GM21526 (cell line): ENCODE data around the gene GRIN2A.

Experiments
- ATAC-seq: cut with Tn5 transposase; IDR thresholded peaks from one replicate; pipeline ENCODE4 v1.9.1; 2021; ENCODE audit warnings: moderate library complexity; ENCODE audit not compliant: unreplicated experiment, low FRiP score

The GRIN2A gene

DNA sequence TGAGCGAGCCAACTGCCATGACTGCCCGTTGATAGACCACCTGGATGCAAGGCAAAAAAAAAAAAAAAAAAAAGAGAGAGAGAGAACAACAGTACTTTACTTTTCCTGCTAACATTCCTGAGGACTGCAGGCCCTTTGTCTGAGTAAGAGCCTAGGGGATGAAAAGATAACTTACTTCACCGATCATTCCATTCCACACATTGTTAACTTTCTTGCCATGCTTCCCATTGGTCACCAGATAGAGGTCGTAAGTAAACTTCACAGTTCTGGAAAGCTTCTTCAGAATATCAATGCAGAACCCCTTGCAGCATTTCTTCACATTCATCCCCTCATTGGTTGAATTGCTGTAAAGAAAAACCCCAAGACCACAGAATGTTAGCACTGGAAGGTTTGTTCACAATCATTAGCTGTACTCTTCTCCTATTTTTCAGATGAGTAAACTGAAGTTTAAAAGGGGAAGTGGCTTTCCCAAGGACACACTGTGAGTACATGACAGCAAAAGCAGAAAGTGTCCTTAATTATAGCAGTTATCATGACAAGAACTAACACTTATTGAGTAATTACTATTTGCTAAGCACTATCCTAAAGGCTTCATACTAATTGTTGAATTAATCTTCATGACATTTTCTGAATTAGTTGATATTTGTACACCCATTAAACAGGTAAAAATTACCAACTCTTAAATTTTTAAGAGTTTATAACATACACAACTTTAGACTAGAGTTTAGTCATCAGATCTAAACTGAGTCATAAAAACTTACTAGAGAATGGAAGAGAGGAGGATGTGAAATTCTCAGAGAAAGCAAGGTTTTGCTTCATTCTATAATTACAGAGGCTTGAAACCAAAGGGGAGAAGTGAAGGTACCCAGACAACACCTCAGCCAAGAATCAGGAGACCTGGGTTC is 341.2 kb downstream of the GRIN2A start:
- ATAC-seq = peak; percentile 74

- no peak for ATAC-seq
These were observed 344.7 kb downstream of the GRIN2A start for GRCh38 chr16:9837481-9837880.

- no peak for ATAC-seq
These were observed 346.0 kb downstream of the GRIN2A start for GRCh38 chr16:9836118-9836736.

- no peak for ATAC-seq
These were observed 355.0 kb downstream of the GRIN2A start for GRCh38 chr16:9827062-9827752.

GRCh38 chr16:9826656-9827055 is 355.6 kb downstream of the GRIN2A start:
- ATAC-seq = no peak

- no peak for ATAC-seq
These were observed 357.8 kb downstream of the GRIN2A start for GRCh38 chr16:9824200-9825068.

GRCh38 chr16:9823510-9823909 is 358.7 kb downstream of the GRIN2A start:
- no peak for ATAC-seq

DNA sequence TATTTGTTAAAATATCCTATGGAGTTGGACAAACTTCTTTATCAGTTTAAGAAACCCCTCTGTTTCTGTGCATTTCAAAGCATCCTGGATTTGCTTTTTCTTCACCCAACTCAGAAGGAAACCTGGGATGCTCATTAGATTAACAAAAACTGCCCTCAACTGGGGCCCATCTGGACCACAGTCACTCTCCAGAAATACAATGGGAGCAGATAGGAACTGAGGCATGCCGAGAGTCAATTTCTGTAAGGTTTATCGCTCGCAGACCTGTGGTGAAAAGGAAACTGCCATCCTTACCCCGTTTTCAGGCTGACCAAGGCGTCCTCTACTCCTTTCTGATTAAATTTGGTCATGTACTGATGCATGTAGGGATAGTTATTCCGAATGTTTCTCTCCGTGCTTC is 360.3 kb downstream of the GRIN2A start:
- ATAC-seq = no peak

DNA sequence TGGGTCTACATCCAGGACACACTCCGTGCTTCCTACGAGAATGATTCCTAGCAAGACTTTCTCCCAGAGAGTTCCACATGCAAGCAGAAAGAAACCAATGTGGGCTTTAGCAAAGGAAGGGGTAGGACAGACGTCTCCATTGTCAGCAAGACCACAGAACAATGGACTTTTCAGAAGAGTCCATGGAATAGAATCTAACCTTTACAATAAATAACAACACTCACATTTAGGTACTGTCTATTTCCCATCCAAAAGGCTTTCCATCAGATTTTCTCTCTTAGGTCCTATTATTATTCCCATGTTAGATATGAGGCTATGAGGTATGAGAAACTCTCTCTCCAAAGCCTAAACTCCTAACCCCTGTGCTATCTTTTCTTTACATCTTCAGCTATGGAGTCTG is 360.9 kb downstream of the GRIN2A start:
- ATAC-seq = no peak

DNA sequence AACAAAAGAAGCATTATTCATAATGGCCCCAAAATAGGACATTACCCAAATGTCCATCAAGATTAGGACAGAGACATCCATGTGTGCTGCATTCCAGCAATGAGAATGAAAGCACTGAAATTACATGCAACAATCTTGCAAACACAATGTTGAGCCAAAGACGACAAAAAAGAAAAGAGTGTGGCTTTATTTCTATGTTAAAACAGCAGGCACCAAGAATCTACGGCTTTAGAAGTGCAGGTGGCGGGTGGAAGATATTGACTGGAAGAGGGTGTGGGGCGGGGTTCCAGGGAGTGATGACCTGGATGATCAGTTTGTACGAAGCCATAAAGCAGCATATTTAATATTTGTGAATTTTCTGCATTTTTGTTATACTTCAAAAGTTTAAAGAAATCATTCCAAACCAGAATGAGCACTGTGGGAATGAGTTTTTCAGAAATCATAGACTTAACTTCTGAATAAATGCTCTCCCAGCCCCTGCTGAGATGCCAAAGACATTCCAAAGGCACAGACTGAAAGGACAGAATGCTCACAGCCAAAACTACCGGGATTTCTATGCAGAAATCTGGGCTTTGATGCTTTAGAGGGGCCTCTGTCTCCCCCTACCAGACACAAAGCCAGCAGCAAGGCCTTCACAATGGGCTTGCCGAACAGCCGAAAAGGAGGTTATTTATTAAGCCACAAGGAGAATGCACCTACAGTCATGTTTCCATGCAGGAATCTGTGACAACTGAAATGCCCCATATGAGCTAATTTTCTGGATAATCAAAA is 361.6 kb downstream of the GRIN2A start:
- ATAC-seq = no peak

DNA sequence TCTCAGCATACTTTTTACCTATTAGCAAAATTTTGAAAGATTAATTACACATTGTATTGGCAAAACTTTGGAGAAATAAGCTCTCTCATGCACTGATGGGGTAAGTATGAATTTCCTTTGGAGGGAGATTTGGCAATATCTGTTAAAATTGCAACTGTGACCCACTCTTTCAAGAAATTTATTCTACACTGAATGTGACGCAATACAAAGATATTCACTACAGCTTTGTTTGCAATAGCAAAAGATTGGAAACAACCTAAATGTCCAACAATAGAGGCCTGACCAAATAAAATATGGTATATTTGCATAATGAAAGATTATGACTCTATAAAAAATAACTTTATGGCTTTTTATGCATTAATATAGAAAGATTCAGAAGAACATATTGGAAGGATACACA is 363.5 kb downstream of the GRIN2A start:
- ATAC-seq = no peak

GRCh38 chr16:9817586-9817985 is 364.6 kb downstream of the GRIN2A start:
- ATAC-seq = no peak

DNA sequence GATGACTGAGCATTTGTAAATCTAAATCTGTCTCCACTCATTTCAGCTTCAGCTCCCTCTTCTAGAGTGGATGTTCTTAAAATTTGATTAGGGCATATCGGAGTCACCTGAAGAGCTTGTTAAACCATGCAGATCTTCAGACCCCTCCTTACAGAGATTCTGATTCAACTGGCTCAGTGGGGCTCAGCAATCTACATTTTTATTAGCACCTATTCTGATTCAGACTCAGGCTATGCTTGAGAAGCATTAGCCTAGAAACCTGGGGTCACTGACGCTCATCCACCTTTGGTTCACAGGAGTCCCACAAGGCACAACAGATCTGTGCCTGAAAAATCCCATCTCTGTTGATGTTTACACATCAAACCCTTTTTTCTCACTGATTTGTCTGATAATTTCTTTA is 365.6 kb downstream of the GRIN2A start:
- no peak for ATAC-seq

DNA sequence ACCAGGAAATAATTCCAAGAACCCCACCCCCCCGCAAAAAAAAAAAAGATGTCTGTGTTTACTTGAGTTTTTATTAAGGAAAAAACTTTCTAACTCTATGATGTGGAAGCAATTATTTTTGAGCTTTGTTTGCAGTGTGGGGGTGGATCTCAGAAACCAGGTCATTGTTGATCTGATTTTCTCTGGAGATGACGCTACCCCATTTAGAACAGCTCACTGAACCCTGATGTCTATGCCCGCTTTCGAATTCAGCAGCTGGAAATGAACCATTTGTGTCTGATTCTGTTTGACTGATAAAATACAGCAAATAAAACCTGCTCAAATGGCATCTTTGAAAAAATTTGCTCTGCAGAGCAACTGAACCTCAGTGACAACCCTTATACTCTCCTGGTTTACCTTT is 368.6 kb downstream of the GRIN2A start:
- ATAC-seq = no peak

DNA sequence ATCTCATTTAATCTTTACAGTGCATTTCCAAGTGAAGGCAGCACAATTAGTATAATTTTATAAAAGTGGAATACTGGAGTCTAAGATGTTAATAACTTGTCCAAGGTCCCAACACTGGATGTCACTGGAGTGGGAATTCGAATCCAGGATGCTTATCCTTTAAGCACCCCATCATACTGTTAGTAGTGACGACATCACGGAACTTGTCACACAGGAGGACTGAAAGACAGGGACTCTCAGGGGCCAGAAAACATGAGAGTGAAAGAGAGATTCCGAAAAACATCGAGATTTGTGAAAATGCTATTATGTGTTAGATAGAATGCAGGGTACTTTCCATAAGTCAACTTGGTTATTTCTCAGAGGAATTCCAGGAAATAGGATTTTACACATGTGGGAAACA is 374.0 kb downstream of the GRIN2A start:
- no peak for ATAC-seq

GRCh38 chr16:9807302-9807701 is 374.9 kb downstream of the GRIN2A start:
- no peak for ATAC-seq

DNA sequence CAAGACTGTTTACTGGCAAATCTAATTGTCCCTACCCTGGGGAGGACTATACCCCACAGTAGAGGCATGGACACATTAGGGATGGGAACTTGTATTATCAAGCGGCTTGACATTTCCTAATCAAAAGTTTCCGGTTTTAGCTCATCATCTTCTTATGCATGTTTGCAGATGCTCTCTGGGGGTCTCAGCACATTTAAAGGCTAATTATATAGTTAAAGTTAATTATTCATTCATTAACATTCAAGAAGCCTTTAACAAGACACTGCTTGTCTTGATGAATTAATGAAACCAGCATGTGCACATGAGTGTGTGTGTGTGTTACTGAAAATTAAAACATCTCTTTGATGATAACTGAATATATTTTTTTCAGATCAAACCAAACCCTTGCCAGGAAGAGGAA is 377.1 kb downstream of the GRIN2A start:
- no peak for ATAC-seq

DNA sequence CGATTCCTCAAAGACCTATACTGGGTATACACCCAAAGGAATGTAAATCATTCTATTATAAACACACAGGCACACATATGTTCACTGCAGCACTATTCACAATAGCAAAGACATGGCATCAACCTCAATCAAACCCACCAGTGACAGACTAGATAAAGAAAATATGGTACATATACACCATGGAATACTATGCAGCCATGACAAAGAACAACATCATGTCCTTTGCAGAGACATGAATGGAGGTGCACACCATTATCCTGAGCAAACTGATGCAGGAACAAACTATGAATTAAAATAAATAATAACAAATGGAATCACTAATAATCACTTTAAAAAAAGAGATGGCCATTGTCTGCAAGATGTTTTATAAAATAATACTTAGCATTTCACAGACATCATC is 380.1 kb downstream of the GRIN2A start:
- ATAC-seq = no peak

GRCh38 chr16:9801651-9802050 is 380.6 kb downstream of the GRIN2A start:
- ATAC-seq = no peak
